Heart right ventricle (tissue), 16 donors: ENCODE measurements around the gene UNC119. TPM values are rescaled to one million over a fixed set of nuclear protein-coding genes. Genes with fewer than 3 reads are reported as not detected.

ENCODE experiments used
- ATAC-seq, 8 donors: fragments of 200-7000 bp; cut with Tn5 transposase; one replicate each; pipeline ENCODE4 v1.9.1; 2020; ENCODE audit warnings: mild to moderate bottlenecking in 8 of 8, moderate library complexity in 8 of 8, moderate number of reproducible peaks in 1 of 8
- DNase-seq, 2 donors: peaks; one replicate each; pipeline ENCODE4 v3.0.0-alpha.2; 2020
- H3K27ac ChIP-seq, 10 donors: fragments of 200-600 bp; sonication (generic) in 2 of 10; one replicate each; pipeline versions ENCODE4 v1.5.0 to v1.8.0; 2020 to 2022; ENCODE audit warnings: mild to moderate bottlenecking in 3 of 10
- H3K27me3 ChIP-seq, 7 donors: fragments of 200-600 bp; one replicate each; pipeline ENCODE4 v1.8.0; 2021 to 2022; ENCODE audit warnings: mild to moderate bottlenecking in 2 of 7
- H3K36me3 ChIP-seq, 9 donors: fragments of 200-600 bp; sonication (generic) in 1 of 9; one replicate each; pipeline versions ENCODE4 v1.5.0 to v1.8.0; 2020 to 2022; ENCODE audit warnings: mild to moderate bottlenecking in 2 of 9
- H3K4me1 ChIP-seq, 9 donors: fragments of 200-600 bp; sonication (generic) in 1 of 9; one replicate each; pipeline versions ENCODE4 v1.5.0 to v1.8.0; 2020 to 2022; ENCODE audit warnings: mild to moderate bottlenecking in 4 of 9
- H3K4me3 ChIP-seq, 10 donors: fragments of 200-600 bp; sonication (generic) in 2 of 10; one replicate each; pipeline versions ENCODE4 v1.5.0 to v1.8.0; 2020 to 2022; ENCODE audit warnings: mild to moderate bottlenecking in 7 of 10, moderate library complexity in 2 of 10
- H3K9me3 ChIP-seq, 11 donors: fragments of 200-600 bp in 10 of 11; sonication (generic) in 2 of 11; one replicate each; pipeline versions ENCODE4 v1.5.0 to v1.8.0; 2013 to 2022; ENCODE audit warnings: mild to moderate bottlenecking in 2 of 11, control low read depth in 1 of 11, moderate library complexity in 1 of 11
- CTCF ChIP-seq, 9 donors: fragments of 200-600 bp; sonication (generic) in 2 of 9; IDR thresholded peaks; one replicate each; pipeline versions ENCODE4 v1.5.0 to v1.8.0; 2021 to 2022; ENCODE audit warnings: antibody characterized with exemption in 9 of 9, mild to moderate bottlenecking in 5 of 9, moderate library complexity in 1 of 9
- WGBS, 2 donors: extraction: QIAGEN DNeasy Blood & Tissue Kit; methylation state at CpG; one replicate each; pipeline ENCODE4 v1.1.7; 2013; ENCODE audit warnings: inconsistent platforms in 1 of 2; 5-methylcytosine and 5-hydroxymethylcytosine counted together
- intact Hi-C, 10 donors: fragments of 100-400 bp; cut with DNase I; formaldehyde crosslinking; loops; one replicate each; pipeline versions ENCODE4 v1.11.1 to v1.14.2; 2022
- polyA plus RNA-seq, 2 donors: library from polyadenylated mRNA; stranded (reverse); fragments of 200-250 nt; gene quantifications; one replicate each; pipeline ENCODE4 v1.2.3, GENCODE V29; 2013
- total RNA-seq, 10 donors: library from RNA; stranded (reverse); fragmentation: NEBNext Ultra II Directional in 3 of 10; extraction: Animal tissue kit (Norgen Biotek cat#: 25700) in 3 of 10; gene quantifications; one replicate each; pipeline versions ENCODE4 v1.2.1 to v1.2.4, GENCODE V29; 2021 to 2023
- donor health status: Arrhythmogenic right ventricular cardiomyopathy.
- donor health status: ischemic (EF 13 %, LVEDD 7.1; RV severe dilation, severe dysfunction).
- donor health status: healthy with polysubstance abuse.
- donor health status: DM: no; HTN: yes; CAD: no.
- donor health status: DM: no; HTN: no; CAD: no.
- donor health status: ischemic (EF 25% LVEDD 6.9; RV normal size, moderate dysfunction).
- donor health status: ischemic (EF 25% LVEDD 5.7; RV mildly dilated, moderate dysfunction).
- donor health status: healthy.
- donor health status: DM: yes; HTN: yes; CAD: no.
- donor health status: Ischemic cardiomyopathy.
- donor health status: ischemic (EF 35%, LVEDD 5.7; RV mildly dilated, moderate dysfunction).
- donor health status: nonischemic (EF 11% LVEDD 7.7; RV severe dilation, severe dysfunction).
- donor health status: DM: yes; HTN: yes; CAD: no.
- donor health status: PGD.
- donor health status: ischemic (EF 29% LVEDD 5.4; RV normal size, mild dysfunction).
- donor health status: nonischemic (EF 23%, LVEDD 6.1; RV moderate dilation, normal function).

The UNC119 gene
- total and polyA plus RNA-seq, 12 donors, result 10.6 to 23.8 (median 21.0) TPM

- WGBS, 2 donors, result 44 to 48% methylated on average over 7 to 9 of the region's 9 CpGs
- intact Hi-C loops, result loop anchor here in 6 of 10 donors (5.0 to 10.0 kb wide), 5 partner anchors 39 to 119 kb away; partner anchors contain the start of gene RSKR (in 2 of the 6)
- ATAC-seq (no peak), DNase-seq (no peak)
- H3K27me3 ChIP-seq, result peaks cover 0 to 21% (median 0%) of the 10 kb centered on the region in 7 donors
- H3K27ac ChIP-seq, result no peak overlapping the region
- no peak overlapping the region for H3K4me3 ChIP-seq
- H3K36me3 ChIP-seq, result no peaks in the 10 kb centered on the region
- no peak for TF ChIP-seq CTCF (IDR thresholded peaks at IDR 0.05)
- H3K9me3 ChIP-seq, result no peaks in the 10 kb centered on the region
- H3K4me1 ChIP-seq, result peaks cover 0 to 15% (median 0%) of the 10 kb centered on the region in 9 donors
Measured at GRCh38 chr17:28497931-28498330, 54.5 kb downstream of the UNC119 start.

Other genes starting within 250 kb of the UNC119 start
- gene TMEM97, start 233.4 kb downstream of the UNC119 start, total RNA-seq, result 1 to 10 TPM; 2.3 to 4.4 (median 3.2) TPM
- gene TMEM97, start 233.4 kb downstream of the UNC119 start, polyA plus RNA-seq, result 1 to 10 TPM; 1.6 to 5.2 TPM
- gene IFT20, start 217.2 kb downstream of the UNC119 start, total RNA-seq, result 10 to 100 TPM in 7 of 10 donors, 1 to 10 TPM in 3; 8.5 to 15.4 (median 10.8) TPM
- gene IFT20, start 217.2 kb downstream of the UNC119 start, polyA plus RNA-seq, result 10 to 100 TPM; 16.8 to 38.2 TPM
- gene TNFAIP1, start 216.9 kb downstream of the UNC119 start, total RNA-seq, result 10 to 100 TPM; 33.0 to 87.6 (median 45.8) TPM
- gene TNFAIP1, start 216.9 kb downstream of the UNC119 start, polyA plus RNA-seq, result 10 to 100 TPM; 15.1 to 33.8 TPM
- 100 to 1,000 TPM; 144 to 176 (median 160) TPM for gene POLDIP2, start 195.1 kb downstream of the UNC119 start, total RNA-seq
- 100 to 1,000 TPM in 1 of 2 donors, 10 to 100 TPM in 1; 66.4 to 149 TPM for gene POLDIP2, start 195.1 kb downstream of the UNC119 start, polyA plus RNA-seq
- gene SEBOX, start 187.4 kb downstream of the UNC119 start, total RNA-seq, result not detected
- gene SEBOX, start 187.4 kb downstream of the UNC119 start, polyA plus RNA-seq, result not detected
- 100 to 1,000 TPM in 1 of 10 donors, 10 to 100 TPM in 9; 44.8 to 121 (median 67.0) TPM for gene VTN, start 182.3 kb downstream of the UNC119 start, total RNA-seq
- gene VTN, start 182.3 kb downstream of the UNC119 start, polyA plus RNA-seq, result 10 to 100 TPM; 26.3 to 27.8 TPM
- 10 to 100 TPM in 1 of 10 donors, 1 to 10 TPM in 9; 5.2 to 10.5 (median 8.4) TPM for gene SARM1, start 180.9 kb downstream of the UNC119 start, total RNA-seq
- gene SARM1, start 180.9 kb downstream of the UNC119 start, polyA plus RNA-seq, result 1 to 10 TPM; 4.4 to 4.8 TPM
- gene SLC46A1, start 146.4 kb downstream of the UNC119 start, total RNA-seq, result 10 to 100 TPM in 1 of 10 donors, 1 to 10 TPM in 9; 3.6 to 10.2 (median 4.9) TPM
- 1 to 10 TPM; 1.4 to 2.8 TPM for gene SLC46A1, start 146.4 kb downstream of the UNC119 start, polyA plus RNA-seq
- not detected for gene SLC13A2, start 79.0 kb downstream of the UNC119 start, total RNA-seq
- not detected for gene SLC13A2, start 79.0 kb downstream of the UNC119 start, polyA plus RNA-seq
- not detected for gene FOXN1, start 46.3 kb downstream of the UNC119 start, total RNA-seq
- not detected for gene FOXN1, start 46.3 kb downstream of the UNC119 start, polyA plus RNA-seq
- 10 to 100 TPM; 44.6 to 69.3 (median 49.6) TPM for gene PIGS, start 18.9 kb upstream of the UNC119 start, total RNA-seq
- gene PIGS, start 18.9 kb upstream of the UNC119 start, polyA plus RNA-seq, result 10 to 100 TPM in 1 of 2 donors, 1 to 10 TPM in 1; 9.0 to 44.9 TPM
- 100 to 1,000 TPM; 196 to 416 (median 291) TPM for gene ALDOC, start 24.3 kb upstream of the UNC119 start, total RNA-seq
- gene ALDOC, start 24.3 kb upstream of the UNC119 start, polyA plus RNA-seq, result 100 to 1,000 TPM; 122 to 156 TPM
- 1 to 10 TPM in 7 of 10 donors, under 1 TPM in 3; 0.55 to 6.5 (median 1.2) TPM for gene SPAG5, start 46.4 kb upstream of the UNC119 start, total RNA-seq
- 1 to 10 TPM in 1 of 2 donors, under 1 TPM in 1; 0.86 to 1.6 TPM for gene SPAG5, start 46.4 kb upstream of the UNC119 start, polyA plus RNA-seq
- gene RSKR, start 61.6 kb upstream of the UNC119 start, total RNA-seq, result 1 to 10 TPM; 2.1 to 6.4 (median 4.1) TPM
- 1 to 10 TPM; 3.0 to 8.7 TPM for gene RSKR, start 61.6 kb upstream of the UNC119 start, polyA plus RNA-seq
- 100 to 1,000 TPM in 1 of 10 donors, 10 to 100 TPM in 9; 61.6 to 110 (median 69.0) TPM for gene BLTP2, start 92.5 kb upstream of the UNC119 start, total RNA-seq
- gene BLTP2, start 92.5 kb upstream of the UNC119 start, polyA plus RNA-seq, result 10 to 100 TPM; 15.6 to 20.4 TPM
- gene SDF2, start 109.3 kb upstream of the UNC119 start, total RNA-seq, result 10 to 100 TPM; 26.6 to 38.8 (median 29.9) TPM
- gene SDF2, start 109.3 kb upstream of the UNC119 start, polyA plus RNA-seq, result 10 to 100 TPM; 16.8 to 54.7 TPM
- 10 to 100 TPM; 44.1 to 54.1 (median 50.5) TPM for gene SUPT6H, start 109.6 kb upstream of the UNC119 start, total RNA-seq
- gene SUPT6H, start 109.6 kb upstream of the UNC119 start, polyA plus RNA-seq, result 10 to 100 TPM; 19.3 to 34.2 TPM
- gene PROCA1, start 159.3 kb upstream of the UNC119 start, total RNA-seq, result 1 to 10 TPM in 9 of 10 donors, under 1 TPM in 1; 0.76 to 2.1 (median 1.3) TPM
- gene PROCA1, start 159.3 kb upstream of the UNC119 start, polyA plus RNA-seq, result 1 to 10 TPM in 1 of 2 donors, under 1 TPM in 1; 0.74 to 4.9 TPM
- 10 to 100 TPM in 7 of 10 donors, 1 to 10 TPM in 3; 7.0 to 25.0 (median 10.4) TPM for gene RAB34, start 165.2 kb upstream of the UNC119 start, total RNA-seq
- 10 to 100 TPM; 25.2 to 37.3 TPM for gene RAB34, start 165.2 kb upstream of the UNC119 start, polyA plus RNA-seq
- gene RPL23A, start 167.4 kb upstream of the UNC119 start, total RNA-seq, result 100 to 1,000 TPM; 807 to 986 (median 861) TPM
- 1,000 to 10,000 TPM in 1 of 2 donors, 100 to 1,000 TPM in 1; 300 to 1,566 TPM for gene RPL23A, start 167.4 kb upstream of the UNC119 start, polyA plus RNA-seq
- gene TLCD1, start 173.6 kb upstream of the UNC119 start, total RNA-seq, result 1 to 10 TPM in 4 of 10 donors, under 1 TPM in 6; 0.36 to 1.8 (median 0.89) TPM
- 1 to 10 TPM; 3.4 to 9.3 TPM for gene TLCD1, start 173.6 kb upstream of the UNC119 start, polyA plus RNA-seq
- 1 to 10 TPM in 4 of 10 donors, under 1 TPM in 6; 0.38 to 2.8 (median 0.82) TPM for gene NEK8, start 176.2 kb upstream of the UNC119 start, total RNA-seq
- gene NEK8, start 176.2 kb upstream of the UNC119 start, polyA plus RNA-seq, result 1 to 10 TPM; 1.1 to 1.8 TPM
- 1 to 10 TPM; 1.3 to 6.4 (median 3.8) TPM for gene TRAF4, start 191.4 kb upstream of the UNC119 start, total RNA-seq
- 1 to 10 TPM; 2.8 to 3.8 TPM for gene TRAF4, start 191.4 kb upstream of the UNC119 start, polyA plus RNA-seq